HFF-Myc (cell line): ENCODE results near the gene MALL.
"Not testable (repeated sequence)": the region's sequence is repeated elsewhere in the genome, so short reads cannot be mapped to it uniquely, and the experiment has no call there.

Experiments
- DNase-seq: peaks from one replicate; pipeline ENCODE4 v3.0.0-alpha.2; 2011; ENCODE audit warnings: low read depth; ENCODE audit errors: extremely low read depth
- H3K4me3 ChIP-seq: replicated peaks from 2 replicates; pipeline ENCODE4 v1.5.1; 2011; ENCODE audit warnings: low read depth, mild to moderate bottlenecking, control low read depth, low read length
- CTCF ChIP-seq: IDR thresholded peaks from 2 replicates; pipeline ENCODE4 v1.5.1; 2012; ENCODE audit warnings: mild to moderate bottlenecking, low read depth, low read length, control low read depth; ENCODE audit errors: missing control alignments

Gene MALL

GRCh38 chr2:110120171-110121051 is 4.8 kb upstream of the MALL start:
- DNase-seq = no peak
- H3K4me3 ChIP-seq = no peak overlapping the region
- no peak for TF ChIP-seq CTCF

GRCh38 chr2:110116033-110116710 is 550 bp upstream of the MALL start:
- peak; percentile 73 for TF ChIP-seq CTCF
- DNase-seq = peak; percentile 35
- H3K4me3 ChIP-seq = peak overlapping the region; percentile 44

- TF ChIP-seq CTCF = no peak
- DNase-seq = no peak
- H3K4me3 ChIP-seq = peak overlapping the region; percentile 44
These were observed 779 bp downstream of the MALL start for GRCh38 chr2:110114831-110115255.

GRCh38 chr2:110113961-110114591 is 1.5 kb downstream of the MALL start:
- H3K4me3 ChIP-seq = no peak overlapping the region
- peak; percentile 38 for TF ChIP-seq CTCF
- no peak for DNase-seq

- H3K4me3 ChIP-seq, DNase-seq: not testable (repeated sequence)
These were observed 7.3 kb downstream of the MALL start for GRCh38 chr2:110108291-110108690.

- H3K4me3 ChIP-seq = no peak overlapping the region
- no peak for DNase-seq
- no peak for TF ChIP-seq CTCF
These were observed 8.2 kb downstream of the MALL start for GRCh38 chr2:110107092-110108079.
